Measurements from ENCODE around the gene SLC30A2.

SLC30A2 gene

DNA sequence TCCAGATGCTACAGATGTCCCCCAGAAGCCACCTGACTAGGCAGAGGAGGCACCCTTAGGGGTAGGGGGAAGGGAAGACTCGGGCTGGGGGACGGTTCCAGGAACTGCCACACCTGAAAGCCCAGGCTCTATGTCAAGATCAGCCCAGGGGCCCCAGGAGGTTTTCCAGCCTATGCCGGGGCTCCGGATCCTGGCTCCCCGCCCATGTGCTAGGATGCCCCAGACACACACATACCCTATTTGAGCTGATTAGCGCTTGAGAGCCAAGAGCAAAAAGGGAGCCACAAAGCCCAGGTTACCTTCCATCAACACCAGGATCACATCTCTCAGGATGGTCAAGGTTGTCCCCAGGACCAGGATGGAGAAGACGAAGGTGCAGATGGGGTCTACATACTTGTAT is 4.5 kb downstream of the SLC30A2 start:
- no peak for DNase-seq (ENCODE audit: low spot score)

DNA sequence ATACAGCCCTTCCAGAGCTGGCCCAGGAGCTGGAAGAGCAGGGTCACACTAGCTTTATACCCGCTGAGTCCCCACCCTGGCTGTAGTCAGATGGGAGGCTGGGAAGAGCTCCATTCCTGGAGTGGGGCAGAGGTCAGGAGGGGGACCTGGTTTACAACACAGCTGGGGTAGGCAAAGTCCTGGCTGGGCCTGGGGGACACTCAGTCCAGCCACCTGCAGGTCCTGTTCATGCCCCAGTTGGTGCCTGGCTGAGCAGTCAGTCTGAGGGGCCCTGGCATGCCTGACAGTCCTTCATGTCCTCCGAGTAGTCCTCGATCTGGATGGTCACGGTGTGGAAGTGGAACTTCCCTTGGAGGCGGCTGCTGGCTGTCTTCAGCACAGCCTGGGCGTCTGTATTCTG is 7.0 kb downstream of the SLC30A2 start:
- DNase-seq (ENCODE audit: low spot score): no peak

DNA sequence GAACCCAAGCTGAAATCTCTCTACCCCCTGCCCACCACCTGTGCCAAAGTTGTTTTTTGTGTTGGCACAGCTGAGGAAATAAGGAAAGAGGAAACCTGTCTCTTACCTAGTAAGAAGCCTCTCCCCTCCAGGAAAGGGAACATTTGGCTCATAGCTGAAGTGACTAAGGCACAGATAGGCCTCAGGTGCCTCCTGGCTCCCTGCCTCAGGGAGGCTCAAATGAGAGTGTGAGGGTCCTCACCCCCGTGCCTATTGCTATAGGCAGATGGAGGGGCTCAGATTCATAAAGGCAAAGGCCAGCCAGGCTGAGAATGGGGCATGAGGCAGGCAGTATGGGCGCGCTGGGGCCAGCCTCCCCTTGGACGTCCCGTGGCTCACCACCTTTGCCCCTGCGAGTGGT is 7.4 kb downstream of the SLC30A2 start:
- no peak for DNase-seq (ENCODE audit: low spot score)

DNA sequence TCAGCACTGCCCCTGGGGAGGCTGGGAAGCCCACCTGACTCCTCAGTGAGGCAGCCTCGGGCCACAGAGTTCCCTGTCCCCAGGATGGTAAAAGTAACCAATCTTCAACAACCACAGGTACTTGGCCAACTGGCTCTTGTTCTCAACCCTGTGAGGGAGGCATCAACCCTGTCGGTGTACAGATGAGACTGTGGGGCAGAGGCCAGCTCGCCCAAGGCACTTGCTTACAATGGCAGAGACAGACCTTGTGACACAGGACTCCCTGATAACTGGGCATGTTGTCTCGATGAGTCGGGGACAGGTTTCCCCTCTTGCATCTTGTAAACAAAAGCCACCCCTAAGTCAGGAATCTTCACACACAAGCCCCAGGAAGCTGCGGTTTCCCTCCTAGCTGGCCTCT is 8.0 kb downstream of the SLC30A2 start:
- DNase-seq (ENCODE audit: low spot score): no peak

DNA sequence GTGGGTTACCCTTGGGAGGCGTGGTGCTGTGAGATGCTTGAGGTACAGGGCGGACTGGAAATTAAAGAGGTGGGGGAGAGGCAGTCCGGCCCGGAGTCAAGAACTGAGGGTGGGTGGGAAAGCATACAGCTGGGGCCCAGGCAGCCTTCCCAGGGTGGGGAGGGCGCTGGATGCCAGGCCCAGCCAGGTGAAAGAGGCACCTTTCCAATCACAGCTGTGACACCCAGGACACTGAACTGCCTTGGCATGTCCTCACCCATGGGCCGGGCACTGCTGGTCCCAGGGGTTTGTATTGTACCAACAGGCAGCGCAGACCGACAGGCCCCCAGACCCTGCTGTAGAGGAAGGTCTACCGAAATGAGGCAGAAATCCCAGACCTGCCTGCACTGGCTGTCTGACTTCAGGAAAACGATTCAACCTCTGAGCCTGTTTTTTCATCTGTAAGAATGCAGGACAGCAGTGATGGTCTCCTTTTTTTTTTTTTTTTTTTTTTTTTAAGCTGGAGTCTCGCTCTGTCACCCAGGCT is 9.1 kb downstream of the SLC30A2 start:
- DNase-seq (ENCODE audit: low spot score): no peak

DNA sequence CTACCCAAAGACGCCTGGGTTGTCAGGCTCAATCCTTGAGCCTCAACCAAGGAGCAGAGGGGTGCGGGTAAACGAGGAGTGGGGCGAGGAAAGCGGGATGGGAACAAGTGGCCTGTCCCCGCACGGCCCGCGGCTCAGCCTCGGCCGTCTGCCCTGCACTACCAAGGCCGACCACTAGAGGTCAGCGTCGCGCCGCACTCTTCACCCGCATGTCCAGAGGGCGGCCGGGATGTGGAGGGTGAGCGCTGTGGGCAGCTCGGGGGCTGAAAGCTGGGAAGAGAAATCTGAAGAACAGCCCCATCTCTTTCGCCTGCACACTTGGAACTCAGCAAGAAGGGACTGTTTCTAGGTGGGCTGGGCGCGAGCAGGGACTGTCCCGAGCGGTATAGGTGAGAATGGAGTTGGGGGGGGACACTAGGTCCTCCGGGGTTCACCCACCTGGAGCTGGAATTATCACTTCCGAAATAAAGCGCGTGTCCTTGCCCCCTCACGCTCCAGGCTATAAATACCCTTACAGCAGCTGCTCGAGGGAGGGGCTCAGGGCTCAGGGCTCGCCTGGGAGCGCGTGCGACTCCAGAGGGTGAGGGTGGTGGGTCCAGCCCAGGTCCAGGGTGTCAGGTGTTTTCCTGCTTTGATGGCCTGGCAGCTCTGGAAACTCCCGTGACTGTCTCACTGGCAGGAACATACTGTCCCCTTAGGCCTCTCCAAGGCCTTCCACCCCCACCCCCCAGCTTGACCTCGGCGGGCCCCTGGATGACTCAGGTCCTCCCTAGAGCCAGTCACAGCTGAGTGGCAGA is 9.8 kb downstream of the SLC30A2 start:
- peak; percentile 95 for DNase-seq (ENCODE audit: low spot score)

DNA sequence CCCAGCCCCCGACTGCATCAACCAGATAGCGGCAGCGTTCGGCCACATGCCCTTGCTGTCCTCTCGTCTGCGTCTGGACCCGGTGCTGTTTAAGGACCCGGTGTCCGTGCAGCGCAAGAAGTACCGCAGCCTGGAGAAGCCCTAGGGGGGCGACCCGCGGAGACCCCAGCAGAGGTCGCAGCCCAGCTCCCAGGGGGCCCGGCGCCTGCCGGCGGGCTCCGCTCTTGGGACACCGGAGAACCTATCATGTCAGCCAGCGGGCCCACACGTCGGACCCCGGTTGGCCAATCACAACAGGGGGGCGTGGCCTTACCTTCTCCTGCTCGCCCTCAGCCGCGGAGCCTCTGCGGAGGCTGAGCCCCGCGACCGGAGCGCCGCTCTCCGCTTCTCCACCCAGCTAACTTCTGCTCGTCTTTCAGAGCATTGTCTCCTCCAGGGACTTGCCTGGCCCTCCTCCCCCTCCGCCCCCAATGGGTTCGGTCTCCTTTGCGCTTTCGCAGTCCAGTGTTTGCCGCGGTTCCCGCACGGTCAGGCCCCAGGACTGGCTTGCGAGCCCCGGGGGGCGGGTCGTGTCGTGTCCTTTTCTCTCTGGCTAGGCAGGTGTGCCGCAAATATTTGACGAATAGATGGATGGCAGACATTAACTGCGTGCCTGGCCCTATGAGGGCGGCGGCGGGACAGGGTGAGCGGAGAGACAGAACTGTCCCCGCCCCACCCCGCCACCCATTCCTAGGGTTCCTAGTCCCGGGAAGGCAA is 10.5 kb downstream of the SLC30A2 start:
- DNase-seq (ENCODE audit: low spot score): peak; percentile 98

DNA sequence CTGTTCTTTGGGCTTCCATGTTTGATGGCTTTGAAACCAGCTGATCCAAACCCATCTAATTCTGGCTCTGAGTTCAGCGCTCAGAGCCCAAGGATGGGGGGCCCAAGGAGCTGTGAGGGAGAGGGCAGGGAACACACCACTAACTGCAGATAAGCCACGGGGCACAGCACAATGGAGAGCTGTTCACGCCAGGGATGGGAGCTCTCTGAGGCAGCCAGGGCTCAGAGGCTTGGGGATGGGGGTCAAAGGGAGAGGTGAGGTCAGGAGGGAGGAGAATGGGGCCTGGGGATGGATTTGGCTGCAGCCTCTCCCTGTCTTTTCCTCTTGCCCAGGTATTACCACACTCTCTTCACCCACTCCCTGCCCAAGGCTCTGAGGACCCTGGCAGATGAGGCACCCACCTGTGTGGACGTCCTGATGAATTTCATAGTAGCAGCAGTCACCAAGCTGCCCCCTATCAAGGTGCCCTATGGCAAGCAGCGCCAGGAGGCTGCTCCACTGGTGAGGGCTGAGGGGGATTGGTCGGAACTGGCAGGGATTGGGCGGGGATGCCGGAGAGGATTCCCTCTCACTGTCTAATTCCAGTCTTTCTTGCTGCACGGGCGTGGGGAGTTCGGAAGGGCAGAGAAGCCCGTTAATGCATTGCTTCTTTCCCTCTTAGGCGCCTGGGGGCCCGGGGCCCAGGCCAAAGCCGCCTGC is 11.3 kb downstream of the SLC30A2 start:
- no peak for DNase-seq (ENCODE audit: low spot score)

DNA sequence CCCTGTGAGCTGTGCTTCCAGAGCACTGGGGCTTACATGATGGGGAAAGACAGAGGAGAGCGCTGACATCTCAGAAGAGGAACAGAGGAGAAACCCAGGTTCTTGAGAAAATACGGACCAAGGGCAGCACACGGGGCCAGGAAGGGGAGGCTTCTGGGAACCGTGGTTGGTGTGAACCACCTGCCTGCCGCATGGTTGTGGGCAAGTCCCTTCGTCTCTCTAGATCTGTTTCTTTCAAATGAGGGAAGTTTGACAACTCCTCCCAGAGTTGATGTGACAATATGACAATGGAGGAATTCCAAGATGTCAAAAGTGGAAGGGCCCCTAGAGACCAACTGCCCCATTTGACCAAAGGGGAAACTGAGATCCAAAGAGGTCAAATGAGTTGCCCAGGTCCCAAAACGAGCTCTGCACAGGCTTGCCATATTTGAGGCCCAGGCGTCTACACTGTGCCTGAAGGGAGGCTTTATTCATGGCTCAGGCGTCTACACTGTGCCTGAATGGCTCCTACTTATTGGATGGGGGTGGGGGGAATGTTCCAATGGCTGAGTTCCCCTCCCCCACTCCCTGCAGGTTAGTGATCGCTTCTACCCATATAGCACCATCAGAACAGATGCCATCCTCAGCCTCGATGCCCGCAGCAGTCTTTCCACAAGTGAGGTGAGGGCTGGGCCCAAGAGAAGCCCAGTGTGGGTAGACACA is 13.1 kb downstream of the SLC30A2 start:
- DNase-seq (ENCODE audit: low spot score): no peak

DNA sequence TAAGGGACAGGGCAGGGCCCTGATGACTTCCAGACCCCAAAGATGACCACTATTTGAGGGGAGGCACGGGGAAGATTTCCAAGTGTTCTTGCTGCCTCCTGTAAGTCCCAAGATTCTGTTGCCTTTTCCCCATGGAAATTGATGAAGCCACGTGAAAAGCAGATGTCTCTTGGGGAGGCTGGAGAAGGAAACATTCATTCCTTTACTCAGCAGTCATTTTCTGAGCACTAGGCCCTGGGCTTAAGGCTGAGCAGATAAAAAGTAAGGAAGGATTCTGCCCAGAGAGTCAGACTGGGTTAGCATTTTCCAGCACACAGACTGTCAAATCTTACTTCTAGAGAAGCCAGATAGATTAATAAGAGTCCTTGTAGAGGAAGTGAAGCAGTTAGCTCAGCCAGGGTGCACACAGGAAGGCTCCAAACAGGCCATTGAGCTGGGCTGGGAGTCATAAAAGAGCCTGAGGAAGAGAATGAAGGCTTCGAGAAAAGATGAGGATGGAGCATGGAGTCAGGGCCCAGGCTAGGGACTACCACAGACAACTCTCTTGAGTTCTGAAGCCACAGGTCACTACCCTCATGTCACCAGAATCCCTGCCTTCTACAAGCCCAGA is 14.2 kb downstream of the SLC30A2 start:
- DNase-seq (ENCODE audit: low spot score): peak; percentile 80

DNA sequence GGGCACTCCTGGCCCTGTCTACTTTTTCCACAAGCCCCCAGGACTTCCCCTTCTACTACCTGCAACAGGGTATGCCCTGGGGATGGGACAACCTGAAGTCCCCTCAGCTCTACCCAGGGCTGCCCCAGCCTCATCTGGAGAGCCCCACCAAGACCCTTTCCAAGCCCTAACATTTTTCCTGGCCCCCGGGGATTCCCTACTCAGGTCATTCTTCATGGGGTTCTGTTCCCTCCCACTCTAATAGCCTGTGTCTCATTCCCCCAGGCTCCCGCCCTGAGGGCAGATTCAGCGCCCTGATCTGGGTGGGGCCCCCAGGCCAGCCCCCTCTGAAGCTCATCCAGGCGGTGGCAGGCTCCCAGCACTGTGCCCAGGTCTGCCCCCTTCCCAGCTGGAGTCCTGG is 14.7 kb downstream of the SLC30A2 start:
- no peak for DNase-seq (ENCODE audit: low spot score)

DNA sequence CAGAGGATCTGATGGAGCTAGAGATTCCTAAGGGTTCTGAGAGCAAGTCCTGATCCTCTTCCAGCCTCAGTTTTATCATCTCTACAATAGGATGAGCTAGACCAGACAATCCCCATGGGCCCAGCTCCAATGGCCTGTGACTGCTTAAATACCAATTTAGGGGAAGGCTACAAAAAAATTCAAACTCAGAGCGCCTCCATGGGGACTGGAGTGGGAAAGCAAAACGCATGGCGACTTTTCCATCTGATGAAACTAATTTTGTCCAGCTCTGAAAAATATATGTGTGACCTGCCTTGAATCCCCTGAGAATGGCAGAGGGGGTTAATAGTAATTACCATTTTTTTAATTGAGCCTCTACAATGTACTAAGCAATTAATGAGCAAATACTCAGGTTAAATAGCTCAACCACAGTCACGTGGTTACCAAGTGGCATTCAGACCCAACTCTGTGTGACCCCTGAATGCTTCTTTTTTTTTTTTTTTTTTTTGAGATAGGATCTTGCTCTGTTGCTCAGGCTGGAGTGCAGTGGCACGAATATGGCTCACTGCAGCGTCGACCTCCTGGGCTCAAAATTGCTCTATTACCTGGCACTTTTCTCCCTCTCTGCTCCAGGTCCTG is 15.9 kb downstream of the SLC30A2 start:
- no peak for DNase-seq (ENCODE audit: low spot score)

DNA sequence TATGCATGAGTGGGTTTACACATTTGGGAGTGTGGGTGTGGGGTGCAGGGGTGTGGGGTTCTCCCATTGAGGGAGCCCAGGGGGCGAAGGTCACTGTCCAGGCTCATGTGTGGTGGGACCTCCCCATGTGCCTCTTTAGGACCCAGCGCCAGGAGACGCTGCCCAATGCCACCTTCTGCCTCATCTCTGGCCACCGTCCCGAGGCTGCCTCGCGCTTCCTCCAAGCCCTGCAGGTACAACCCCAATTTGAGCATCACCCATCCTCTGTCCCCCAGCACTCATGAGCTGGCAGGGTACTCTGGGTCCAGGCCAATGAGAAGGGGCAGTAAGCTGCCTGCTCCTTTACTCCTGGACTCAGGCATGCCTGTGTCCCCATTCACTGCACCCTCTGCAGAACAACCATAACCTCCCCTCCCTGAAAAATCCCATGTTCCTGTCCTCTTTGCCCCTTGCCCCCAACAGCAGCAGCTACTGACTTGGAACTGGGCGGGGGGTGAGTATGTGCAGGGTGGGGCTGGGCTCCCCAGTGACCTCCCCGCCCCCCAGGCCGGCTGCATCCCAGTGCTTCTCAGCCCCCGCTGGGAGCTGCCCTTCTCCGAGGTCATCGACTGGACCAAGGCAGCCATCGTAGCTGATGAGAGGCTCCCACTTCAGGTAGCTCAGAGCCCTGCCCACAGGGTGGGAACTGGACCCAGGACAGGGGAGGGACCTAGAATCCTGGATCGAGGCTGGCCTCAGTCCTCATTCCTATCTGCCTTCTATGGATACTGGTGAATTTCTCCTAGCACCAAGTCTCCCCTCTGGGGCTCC is 16.7 kb downstream of the SLC30A2 start:
- no peak for DNase-seq (ENCODE audit: low spot score)

DNA sequence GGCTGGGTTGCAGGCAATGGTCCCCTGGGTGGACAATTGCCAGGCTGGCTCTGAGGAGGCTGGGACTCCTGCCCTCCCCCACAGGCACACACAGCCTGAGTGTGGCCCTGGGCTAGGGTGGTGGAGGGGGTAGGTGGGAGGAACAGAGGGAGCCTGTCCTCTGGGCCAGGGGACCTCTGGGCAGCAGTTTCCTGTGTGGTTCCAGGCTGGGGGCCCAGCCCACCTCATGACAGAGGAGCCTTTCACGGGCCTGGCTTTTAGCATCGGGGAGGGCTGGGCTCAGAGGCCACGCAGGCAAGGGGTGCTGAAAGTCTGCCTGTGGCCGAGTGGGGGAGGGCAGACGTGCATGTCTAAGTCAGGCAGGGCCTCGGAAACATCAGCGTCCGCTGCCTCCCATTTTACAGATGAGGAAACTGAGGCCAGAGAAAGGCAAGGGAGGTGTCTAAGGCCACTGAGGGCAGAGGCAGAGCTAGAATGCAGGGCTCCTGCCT is 17.4 kb downstream of the SLC30A2 start:
- no peak for DNase-seq (ENCODE audit: low spot score)

DNA sequence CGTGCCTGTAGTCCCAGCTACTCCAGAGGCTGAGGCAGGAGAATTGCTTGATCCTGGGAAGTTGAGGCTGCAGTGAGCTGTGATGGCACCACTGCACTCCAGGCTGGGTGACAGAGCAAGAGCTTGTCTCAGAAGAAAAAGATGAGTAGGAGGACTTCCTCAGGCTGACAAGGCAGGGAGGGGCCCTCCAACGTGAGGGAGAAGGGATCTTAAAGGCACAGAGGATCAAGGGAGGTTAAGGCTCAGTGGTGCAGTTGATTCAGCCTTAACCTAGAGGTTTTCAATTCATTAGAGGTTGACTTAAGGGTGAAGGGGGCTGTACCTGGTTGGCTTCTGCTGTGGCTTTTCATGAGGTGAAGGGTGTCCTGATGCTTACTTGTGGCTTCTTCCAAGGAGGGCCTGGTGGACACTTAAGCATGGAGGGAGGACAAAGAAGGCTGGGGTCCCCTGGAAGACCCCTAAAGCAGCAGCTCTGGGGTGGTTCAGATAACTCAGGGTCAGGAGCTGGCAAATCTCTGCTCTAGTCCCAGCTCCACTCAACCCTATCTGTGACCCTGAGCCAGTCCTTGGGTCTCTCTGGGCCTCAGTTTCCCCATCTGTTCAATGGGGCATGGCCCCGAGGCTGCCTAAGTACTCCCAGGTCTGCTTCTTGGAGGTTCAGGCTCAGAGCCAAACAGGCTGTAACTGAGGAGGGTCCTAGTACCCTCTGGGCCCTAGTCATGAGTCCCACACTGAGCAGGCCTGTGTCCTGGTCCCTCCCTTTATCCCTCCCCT is 18.0 kb downstream of the SLC30A2 start:
- DNase-seq (ENCODE audit: low spot score): no peak

DNA sequence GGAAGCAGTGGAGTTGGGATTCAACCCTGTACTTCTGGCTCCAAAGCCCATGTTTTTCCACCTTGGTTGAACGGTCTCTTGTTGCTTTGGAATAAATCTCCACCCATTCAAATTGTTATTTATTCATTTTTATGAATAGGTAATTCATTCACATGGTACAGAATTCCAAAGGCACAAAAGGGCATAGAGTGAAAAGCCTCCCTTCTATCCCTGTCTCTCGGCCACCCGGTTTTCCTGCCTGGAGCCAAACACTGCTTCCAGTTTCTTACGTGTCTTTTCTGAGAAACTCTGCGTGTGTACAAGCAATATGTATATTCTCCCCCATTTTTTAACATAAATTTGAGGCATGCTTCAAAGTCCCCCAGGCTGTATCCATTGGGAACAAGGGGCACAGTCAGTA is 20.4 kb downstream of the SLC30A2 start:
- no peak for DNase-seq (ENCODE audit: low spot score)

DNA sequence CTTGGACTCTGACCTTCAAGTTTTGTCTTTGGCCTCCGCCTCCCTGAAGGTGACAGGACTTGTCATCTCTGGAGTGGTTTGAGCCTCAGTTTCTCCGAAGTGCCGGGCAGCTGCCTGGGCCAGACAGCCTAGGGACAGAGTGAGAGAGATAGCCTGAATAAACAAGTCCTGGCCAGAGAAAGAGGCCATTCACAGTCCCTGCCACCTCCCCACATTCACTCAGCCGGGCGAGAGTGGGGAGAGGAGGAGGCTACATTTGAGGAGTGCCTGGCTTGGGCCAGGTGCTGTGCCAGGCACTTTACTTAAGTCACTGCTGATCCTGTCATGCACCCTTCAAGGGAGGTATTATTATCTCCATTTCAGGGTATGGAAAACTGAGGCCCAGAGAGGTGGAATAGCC is 20.9 kb downstream of the SLC30A2 start:
- DNase-seq (ENCODE audit: low spot score): no peak

DNA sequence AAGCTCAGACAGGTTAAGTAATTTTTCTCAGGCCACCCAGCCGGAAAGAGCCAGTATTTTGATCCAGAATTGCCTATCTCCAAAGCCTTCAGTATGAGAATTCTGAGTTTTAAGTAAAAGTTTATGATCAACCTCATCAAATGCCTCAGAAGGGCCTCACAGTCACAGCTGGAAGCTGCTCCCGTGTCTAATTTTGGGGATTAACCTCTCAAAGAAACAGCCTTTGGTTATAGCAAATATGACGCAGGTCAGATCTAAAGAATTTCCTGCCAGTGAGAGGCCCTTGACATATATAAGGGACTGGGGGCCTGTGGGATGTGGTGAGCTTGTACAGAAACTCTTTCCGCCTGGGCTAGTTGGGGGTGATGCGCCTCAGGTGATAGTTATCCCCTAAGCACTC is 22.1 kb downstream of the SLC30A2 start:
- no peak for DNase-seq (ENCODE audit: low spot score)

DNA sequence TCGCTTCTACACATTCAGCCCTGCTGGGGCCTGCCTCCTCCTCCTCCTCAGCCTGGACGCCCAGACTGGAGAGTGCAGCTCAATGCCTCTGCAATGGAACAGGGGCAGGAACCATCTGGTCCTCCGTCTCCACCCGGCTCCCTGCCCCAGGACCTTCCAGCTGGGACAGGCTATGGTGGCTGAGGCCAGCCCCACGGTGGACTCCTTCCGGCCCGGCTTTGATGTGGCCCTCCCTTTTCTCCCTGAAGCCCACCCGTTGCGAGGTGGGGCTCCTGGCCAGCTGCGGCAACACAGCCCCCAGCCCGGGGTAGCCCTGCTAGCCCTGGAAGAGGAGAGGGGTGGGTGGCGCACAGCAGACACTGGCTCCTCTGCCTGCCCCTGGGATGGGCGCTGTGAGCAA is 22.9 kb downstream of the SLC30A2 start:
- no peak for DNase-seq (ENCODE audit: low spot score)
